ENCODE results near the gene MAST3.
"Not testable (repeated sequence)": the region's sequence is repeated elsewhere in the genome, so short reads cannot be mapped to it uniquely, and the experiment has no call there.

MAST3 gene

GRCh38 chr19:18073197-18073596 lies 24.4 kb upstream of the MAST3 start:
- Mint-ChIP-seq H3K36me3 (ENCODE audit: low read depth) (no peaks in the 10 kb centered on the region), H3K27me3 (ENCODE audit: low read depth, poor library complexity) (peaks cover 13% of the 10 kb centered on the region), H3K4me3 (no peak overlapping the region), H3K27ac (no peak overlapping the region), H3K9me3 (no peaks in the 10 kb centered on the region), H3K4me1 (no peaks in the 10 kb centered on the region)
- TF ChIP-seq, protein P1, sequence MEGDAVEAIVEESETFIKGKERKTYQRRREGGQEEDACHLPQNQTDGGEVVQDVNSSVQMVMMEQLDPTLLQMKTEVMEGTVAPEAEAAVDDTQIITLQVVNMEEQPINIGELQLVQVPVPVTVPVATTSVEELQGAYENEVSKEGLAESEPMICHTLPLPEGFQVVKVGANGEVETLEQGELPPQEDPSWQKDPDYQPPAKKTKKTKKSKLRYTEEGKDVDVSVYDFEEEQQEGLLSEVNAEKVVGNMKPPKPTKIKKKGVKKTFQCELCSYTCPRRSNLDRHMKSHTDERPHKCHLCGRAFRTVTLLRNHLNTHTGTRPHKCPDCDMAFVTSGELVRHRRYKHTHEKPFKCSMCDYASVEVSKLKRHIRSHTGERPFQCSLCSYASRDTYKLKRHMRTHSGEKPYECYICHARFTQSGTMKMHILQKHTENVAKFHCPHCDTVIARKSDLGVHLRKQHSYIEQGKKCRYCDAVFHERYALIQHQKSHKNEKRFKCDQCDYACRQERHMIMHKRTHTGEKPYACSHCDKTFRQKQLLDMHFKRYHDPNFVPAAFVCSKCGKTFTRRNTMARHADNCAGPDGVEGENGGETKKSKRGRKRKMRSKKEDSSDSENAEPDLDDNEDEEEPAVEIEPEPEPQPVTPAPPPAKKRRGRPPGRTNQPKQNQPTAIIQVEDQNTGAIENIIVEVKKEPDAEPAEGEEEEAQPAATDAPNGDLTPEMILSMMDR (IDR thresholded peaks at IDR 0.05), result no peak
- no peak for DNase-seq

DNA sequence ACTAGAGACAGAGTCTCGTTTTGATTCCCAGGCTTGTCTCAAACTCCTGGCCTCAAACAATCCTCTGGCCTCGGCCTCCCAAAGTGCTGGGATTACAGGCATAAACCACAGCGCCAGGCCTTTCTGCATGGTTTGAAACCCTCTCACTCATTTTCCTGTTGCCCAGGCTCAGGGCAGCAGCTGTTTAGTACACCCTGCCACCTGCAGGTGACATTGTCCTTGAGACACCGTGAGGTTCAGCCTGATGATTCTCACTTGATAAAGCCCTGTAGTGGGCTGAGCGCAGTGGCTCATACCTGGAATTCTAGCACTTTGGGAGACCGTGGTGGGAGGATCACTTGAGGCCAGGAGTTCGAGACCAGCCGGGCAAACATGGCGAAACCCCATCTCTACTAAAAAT lies 23.4 kb upstream of the MAST3 start:
- no peak overlapping the region for H3K27ac Mint-ChIP-seq

DNA sequence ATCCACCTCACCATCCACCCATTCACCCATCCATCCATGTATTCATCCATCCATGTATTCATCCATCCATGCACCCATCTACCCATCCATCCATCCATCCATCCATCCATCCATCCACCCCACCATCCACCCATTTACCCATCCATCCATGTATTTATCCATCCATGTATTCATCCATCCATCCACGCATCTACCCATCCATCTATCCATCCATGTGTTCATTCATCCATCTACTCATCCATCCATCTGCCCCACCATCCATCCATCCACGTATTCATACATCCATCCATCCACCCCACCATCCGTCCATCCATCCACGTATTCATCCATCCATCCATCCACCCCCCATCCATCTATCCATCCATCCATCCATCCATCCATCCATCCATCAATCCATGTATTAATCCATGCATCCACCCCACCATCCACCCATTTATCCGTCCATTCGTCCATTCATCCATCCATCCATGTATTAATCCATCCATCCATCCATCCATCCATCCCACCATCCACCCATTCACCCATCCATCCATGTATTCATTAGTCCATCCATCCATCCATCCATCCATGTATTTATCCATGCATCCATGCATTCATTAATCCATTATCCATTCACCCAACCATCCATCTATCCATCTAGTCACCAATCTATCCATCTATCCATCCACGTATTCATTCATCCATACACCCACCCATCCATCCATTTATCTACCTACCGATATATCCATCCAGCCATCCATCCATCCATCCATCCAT lies 13.5 kb upstream of the MAST3 start:
- Mint-ChIP-seq H3K4me1 (no peaks in the 10 kb centered on the region), H3K27ac (no peak overlapping the region), H3K27me3 (ENCODE audit: low read depth, poor library complexity) (peaks cover 36% of the 10 kb centered on the region), H3K9me3 (peaks cover 4% of the 10 kb centered on the region), H3K36me3 (ENCODE audit: low read depth) (no peaks in the 10 kb centered on the region), H3K4me3 (no peak overlapping the region)
- DNase-seq, result no peak
- TF ChIP-seq, protein P1 (IDR thresholded peaks at IDR 0.05), result no peak

More for the DNA sequence above, 23.4 kb upstream of the MAST3 start:
- Mint-ChIP-seq H3K36me3 (ENCODE audit: low read depth) (no peaks in the 10 kb centered on the region), H3K9me3 (no peaks in the 10 kb centered on the region), H3K4me1 (no peaks in the 10 kb centered on the region), H3K27me3 (ENCODE audit: low read depth, poor library complexity) (peaks cover 17% of the 10 kb centered on the region), H3K4me3 (no peak overlapping the region)
- TF ChIP-seq, protein P1 (IDR thresholded peaks at IDR 0.05), result no peak
- no peak for DNase-seq

- peaks cover 30% of the 10 kb centered on the region for H3K27me3 Mint-ChIP-seq (ENCODE audit: low read depth, poor library complexity)
- H3K36me3 Mint-ChIP-seq (ENCODE audit: low read depth), result no peaks in the 10 kb centered on the region
- no peak overlapping the region for H3K27ac Mint-ChIP-seq
- peaks cover 7% of the 10 kb centered on the region for H3K4me1 Mint-ChIP-seq
- DNase-seq, result no peak
- TF ChIP-seq, protein P1 (IDR thresholded peaks at IDR 0.05), result no peak
- no peak overlapping the region for H3K4me3 Mint-ChIP-seq
- H3K9me3 Mint-ChIP-seq, result peaks cover 4% of the 10 kb centered on the region
Observed at GRCh38 chr19:18085702-18086457, 11.7 kb upstream of the MAST3 start.

DNA sequence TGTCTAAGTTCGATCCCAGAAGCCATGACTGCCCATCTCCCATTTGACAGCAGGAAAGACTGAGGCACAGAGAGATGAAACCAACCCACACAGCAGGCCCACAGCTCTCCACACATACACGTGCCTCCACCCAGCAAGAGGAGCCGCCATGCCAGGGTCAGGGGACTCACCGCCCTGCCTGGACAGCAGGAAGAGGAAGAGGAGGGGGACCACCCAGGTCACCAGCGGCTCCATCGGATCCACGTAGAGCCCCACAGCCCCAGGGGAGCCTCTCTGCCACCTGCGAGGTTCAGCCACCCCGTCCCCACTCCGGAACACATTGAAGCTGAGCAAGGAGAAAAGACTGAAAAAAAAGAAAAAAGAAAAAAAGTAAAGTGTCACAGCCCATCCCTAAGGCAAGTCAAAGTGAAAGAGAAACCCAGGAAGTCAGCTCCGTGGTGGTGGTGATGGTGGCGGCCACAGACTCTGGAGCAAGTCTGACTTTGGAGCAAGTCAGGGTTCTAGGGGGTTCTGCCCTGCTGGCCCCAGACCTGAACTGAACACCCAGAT lies 10.9 kb upstream of the MAST3 start, which contains the start of gene IL12RB1:
Gene IL12RB1 (minus strand): TSS at position 345 of the 549 bp plus-strand sequence. CDS start 111 bp downstream, at position 234.
- peaks cover 12% of the 10 kb centered on the region for H3K4me1 Mint-ChIP-seq
- no peak for DNase-seq
- H3K36me3 Mint-ChIP-seq (ENCODE audit: low read depth), result no peaks in the 10 kb centered on the region
- TF ChIP-seq, protein P1 (IDR thresholded peaks at IDR 0.05), result no peak
- peaks cover 24% of the 10 kb centered on the region for H3K27me3 Mint-ChIP-seq (ENCODE audit: low read depth, poor library complexity)
- H3K4me3 Mint-ChIP-seq, result no peak within 1 kb of the TSS
- peaks cover 4% of the 10 kb centered on the region for H3K9me3 Mint-ChIP-seq
- no peak within 1 kb of the TSS for H3K27ac Mint-ChIP-seq

GRCh38 chr19:18089096-18089541 lies 8.5 kb upstream of the MAST3 start:
- H3K9me3 Mint-ChIP-seq; DNase-seq; H3K27ac Mint-ChIP-seq; H3K4me3 Mint-ChIP-seq; H3K36me3 Mint-ChIP-seq (ENCODE audit: low read depth): not testable (repeated sequence)
- Mint-ChIP-seq H3K27me3 (ENCODE audit: low read depth, poor library complexity) (peaks cover 19% of the 10 kb centered on the region), H3K4me1 (peaks cover 12% of the 10 kb centered on the region)

Measured in nephron progenitor cell (in vitro differentiated cells).